ENCODE measurements around the gene CASKIN1. TPM values are rescaled to one million over a fixed set of nuclear protein-coding genes. Genes with fewer than 3 reads are reported as not detected.

The CASKIN1 gene
- total and polyA plus RNA-seq, 9 donors, result 0.10 to 2.4 (median 0.56) TPM; not detected in 1

DNA sequence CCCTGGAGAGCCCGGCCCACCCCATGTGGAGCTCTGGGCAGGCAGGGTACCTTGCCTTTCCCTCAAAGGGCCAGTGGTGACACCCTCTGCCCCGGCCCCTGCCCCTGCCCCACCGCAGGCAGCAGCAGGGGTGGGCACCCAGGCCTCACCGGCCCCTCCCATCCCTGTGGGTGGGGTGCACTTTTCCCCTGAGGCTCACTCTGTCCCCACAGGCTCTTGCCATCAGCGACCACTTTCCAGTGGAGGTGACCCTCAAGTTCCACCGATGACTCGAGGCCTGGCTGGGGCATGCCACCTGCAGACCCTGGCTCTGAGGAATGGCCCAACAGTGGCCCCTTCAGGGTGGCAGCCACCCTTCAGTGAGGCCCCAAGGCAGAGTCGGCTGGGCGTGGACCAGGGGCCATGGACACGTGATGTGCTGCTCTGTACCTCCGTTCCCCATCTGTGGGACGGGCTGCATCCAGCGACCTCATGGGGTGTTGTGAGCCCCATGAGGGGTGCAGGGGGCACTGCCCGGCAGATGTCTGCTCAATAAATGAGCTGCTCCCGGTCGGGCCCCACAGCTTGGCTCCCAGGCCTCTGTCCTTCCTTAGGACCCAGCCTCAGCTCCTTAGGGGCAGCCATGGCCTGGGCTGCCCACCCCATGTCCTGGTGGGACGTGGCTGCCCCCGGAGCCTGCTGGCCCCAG lies 41.9 kb upstream of the CASKIN1 start:
- intact Hi-C loops (cut with DNase I), result no loop called here
- H3K4me1 ChIP-seq (ENCODE audit: insufficient read depth), result peaks cover 7% of the 10 kb centered on the region
- WGBS, 3 donors, result 64 to 69% (median 65%) methylated on average over 12 to 18 of the region's 18 CpGs
- H3K27ac ChIP-seq, result no peak overlapping the region
- H3K27me3 ChIP-seq, result no peaks in the 10 kb centered on the region
- TF ChIP-seq POLR2A (IDR thresholded peaks at IDR 0.05) (no peak), EP300 (IDR thresholded peaks at IDR 0.05) (no peak)
- TF ChIP-seq, protein P1, sequence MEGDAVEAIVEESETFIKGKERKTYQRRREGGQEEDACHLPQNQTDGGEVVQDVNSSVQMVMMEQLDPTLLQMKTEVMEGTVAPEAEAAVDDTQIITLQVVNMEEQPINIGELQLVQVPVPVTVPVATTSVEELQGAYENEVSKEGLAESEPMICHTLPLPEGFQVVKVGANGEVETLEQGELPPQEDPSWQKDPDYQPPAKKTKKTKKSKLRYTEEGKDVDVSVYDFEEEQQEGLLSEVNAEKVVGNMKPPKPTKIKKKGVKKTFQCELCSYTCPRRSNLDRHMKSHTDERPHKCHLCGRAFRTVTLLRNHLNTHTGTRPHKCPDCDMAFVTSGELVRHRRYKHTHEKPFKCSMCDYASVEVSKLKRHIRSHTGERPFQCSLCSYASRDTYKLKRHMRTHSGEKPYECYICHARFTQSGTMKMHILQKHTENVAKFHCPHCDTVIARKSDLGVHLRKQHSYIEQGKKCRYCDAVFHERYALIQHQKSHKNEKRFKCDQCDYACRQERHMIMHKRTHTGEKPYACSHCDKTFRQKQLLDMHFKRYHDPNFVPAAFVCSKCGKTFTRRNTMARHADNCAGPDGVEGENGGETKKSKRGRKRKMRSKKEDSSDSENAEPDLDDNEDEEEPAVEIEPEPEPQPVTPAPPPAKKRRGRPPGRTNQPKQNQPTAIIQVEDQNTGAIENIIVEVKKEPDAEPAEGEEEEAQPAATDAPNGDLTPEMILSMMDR (IDR thresholded peaks at IDR 0.05), result no peak
- no peak overlapping the region for H3K4me3 ChIP-seq
- DNase-seq, result no peak
- peaks cover 0 to 3% of the 10 kb centered on the region in 2 donors for H3K9me3 ChIP-seq
- H3K36me3 ChIP-seq, result no peaks in the 10 kb centered on the region

DNA sequence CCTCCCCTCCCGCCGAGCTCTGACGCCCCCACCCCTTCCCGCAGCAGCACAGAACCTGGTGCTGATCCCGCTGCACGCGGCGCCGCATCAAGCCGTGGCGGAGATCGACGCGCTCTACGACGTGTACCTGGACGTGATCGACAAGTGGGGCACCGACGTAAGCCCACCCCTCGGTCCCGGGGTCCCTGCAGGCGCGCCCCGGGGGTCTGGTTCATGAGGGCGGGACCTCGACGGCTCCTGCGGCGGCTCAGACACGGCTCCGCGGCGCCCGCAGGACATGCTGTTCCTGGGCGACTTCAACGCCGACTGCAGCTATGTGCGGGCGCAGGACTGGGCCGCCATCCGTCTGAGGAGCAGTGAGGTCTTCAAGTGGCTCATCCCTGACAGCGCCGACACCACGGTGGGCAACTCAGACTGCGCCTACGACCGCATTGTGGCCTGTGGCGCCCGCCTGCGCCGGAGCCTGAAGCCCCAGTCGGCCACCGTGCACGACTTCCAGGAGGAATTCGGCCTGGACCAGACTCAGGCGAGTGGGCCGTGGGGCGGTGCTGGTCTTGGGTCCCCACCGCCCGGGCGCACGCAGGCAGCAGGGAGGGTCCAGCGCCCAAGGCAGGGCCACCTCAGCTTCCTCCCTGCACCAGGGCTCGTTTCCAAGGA lies 41.2 kb upstream of the CASKIN1 start:
- Histone ChIP-seq H3K27me3 (no peaks in the 10 kb centered on the region), H3K27ac (no peak overlapping the region), H3K4me3 (no peak overlapping the region), H3K9me3 (peaks cover 0 to 3% of the 10 kb centered on the region in 2 donors), H3K4me1 (ENCODE audit: insufficient read depth) (peaks cover 7% of the 10 kb centered on the region), H3K36me3 (no peaks in the 10 kb centered on the region)
- intact Hi-C loops (cut with DNase I), result no loop called here
- DNase-seq, result no peak
- TF ChIP-seq EP300 (IDR thresholded peaks at IDR 0.05), result no peak
- no peak for TF ChIP-seq POLR2A (IDR thresholded peaks at IDR 0.05)
- TF ChIP-seq, protein P1 (IDR thresholded peaks at IDR 0.05), result no peak
- 33 to 44% (median 39%) methylated on average over 41 to 65 of the region's 65 CpGs for WGBS, 3 donors

DNA sequence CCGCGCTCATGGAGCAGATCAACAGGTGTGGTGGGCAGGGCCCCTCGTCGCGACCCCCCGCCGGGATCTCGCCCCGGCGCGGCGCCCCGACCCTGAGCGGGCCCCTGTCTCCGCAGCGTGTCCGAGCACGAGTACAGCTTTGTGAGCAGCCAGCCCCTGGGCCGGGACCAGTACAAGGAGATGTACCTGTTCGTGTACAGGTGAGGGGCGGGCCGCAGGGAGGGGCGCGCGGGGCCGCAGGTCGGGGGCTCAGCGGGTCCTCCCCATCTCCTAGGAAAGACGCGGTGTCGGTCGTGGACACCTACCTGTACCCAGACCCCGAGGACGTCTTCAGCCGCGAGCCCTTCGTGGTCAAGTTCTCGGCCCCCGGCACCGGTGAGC lies 40.7 kb upstream of the CASKIN1 start:
- DNase-seq, result peak in 1 of 5 donors; percentile 24
- H3K27me3 ChIP-seq, result no peaks in the 10 kb centered on the region
- intact Hi-C loops (cut with DNase I), result no loop called here

DNA sequence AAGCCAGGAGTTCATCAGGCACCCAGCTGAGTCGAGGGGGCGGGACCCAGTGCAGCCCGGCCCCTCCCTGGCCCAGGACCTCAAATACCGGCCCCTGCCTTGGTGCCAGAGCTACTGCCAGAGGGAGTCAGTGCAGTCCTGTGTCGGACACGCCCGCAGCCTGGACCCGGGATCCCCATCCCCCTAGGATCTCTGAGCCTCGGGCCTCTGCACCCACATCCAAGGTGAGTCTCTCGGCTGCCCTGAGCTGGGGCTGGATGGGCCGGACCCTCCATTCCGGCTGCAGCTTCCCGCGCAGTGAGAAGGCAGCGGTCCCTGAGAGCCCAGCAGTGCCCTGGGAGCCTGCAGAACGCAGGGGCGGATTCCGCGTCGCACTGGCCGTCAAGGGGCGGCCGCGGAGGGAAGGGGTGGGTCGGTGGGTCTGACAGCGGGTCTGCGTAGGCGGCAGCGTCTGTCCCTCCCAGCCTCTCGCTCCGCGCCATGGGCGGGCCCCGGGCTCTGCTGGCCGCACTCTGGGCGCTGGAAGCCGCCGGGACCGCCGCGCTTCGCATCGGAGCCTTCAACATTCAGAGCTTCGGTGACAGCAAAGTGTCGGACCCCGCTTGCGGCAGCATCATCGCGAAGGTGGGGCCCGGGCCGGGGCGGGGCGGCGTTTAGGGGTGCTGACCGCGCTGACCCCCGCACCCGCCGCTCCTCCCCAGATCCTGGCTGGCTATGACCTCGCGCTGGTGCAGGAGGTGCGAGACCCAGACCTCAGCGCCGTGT lies 40.1 kb upstream of the CASKIN1 start, which contains the start of gene DNASE1L2:
Gene DNASE1L2, plus strand, starts transcription at position 108 of the 765 bp plus-strand sequence. Its CDS starts 373 bp downstream, at position 481.
- H3K27ac ChIP-seq, result no peak within 1 kb of the TSS

More for the DNA sequence above, 40.7 kb upstream of the CASKIN1 start:
- peaks cover 0 to 3% of the 10 kb centered on the region in 2 donors for H3K9me3 ChIP-seq
- 4 to 11% (median 5%) methylated on average over 7 to 40 of the region's 40 CpGs for WGBS, 3 donors
- H3K4me1 ChIP-seq (ENCODE audit: insufficient read depth), result peaks cover 7% of the 10 kb centered on the region
- H3K36me3 ChIP-seq, result no peaks in the 10 kb centered on the region
- TF ChIP-seq, protein P1 (IDR thresholded peaks at IDR 0.05), result no peak
- TF ChIP-seq EP300 (IDR thresholded peaks at IDR 0.05), result no peak
- no peak for TF ChIP-seq POLR2A (IDR thresholded peaks at IDR 0.05)
- no peak overlapping the region for H3K4me3 ChIP-seq
- H3K27ac ChIP-seq, result no peak overlapping the region

More for the DNA sequence above, 40.1 kb upstream of the CASKIN1 start, which contains the start of gene DNASE1L2:
- Histone ChIP-seq H3K4me3 (no peak within 1 kb of the TSS), H3K27me3 (no peaks in the 10 kb centered on the region), H3K9me3 (peaks cover 0 to 3% of the 10 kb centered on the region in 2 donors), H3K4me1 (ENCODE audit: insufficient read depth) (peaks cover 7% of the 10 kb centered on the region), H3K36me3 (no peaks in the 10 kb centered on the region)
- TF ChIP-seq POLR2A (IDR thresholded peaks at IDR 0.05), result no peak
- no peak for TF ChIP-seq EP300 (IDR thresholded peaks at IDR 0.05)
- TF ChIP-seq, protein P1 (IDR thresholded peaks at IDR 0.05), result no peak
- intact Hi-C loops (cut with DNase I), result no loop called here
- DNase-seq, result peak in 1 of 5 donors; percentile 20
- 2 to 3% (median 2%) methylated on average over 50 to 64 of the region's 64 CpGs for WGBS, 3 donors
